HEK293 (cell line): ENCODE measurements around the gene PATL2.
"Not testable (repeated sequence)": the region's sequence is repeated elsewhere in the genome, so short reads cannot be mapped to it uniquely, and the experiment has no call there.

Experiments used
- CTCF ChIA-PET: fragments of 350-600 bp; formaldehyde crosslinking; extraction: SDS; loops from one replicate; lab custom pipeline; 2021; ENCODE audit warnings: antibody characterized with exemption; lab: Yijun Ruan, JAX
- POLR2A ChIA-PET: fragments of 300-600 bp; formaldehyde crosslinking; extraction: SDS; loops from one replicate; lab custom pipeline; 2020; ENCODE audit warnings: antibody characterized with exemption, inconsistent platforms; lab: Yijun Ruan, JAX
- H3K27ac ChIP-seq: fragments of 200-500 bp; sonication (Bioruptor generic); 2 replicates; pipeline ENCODE4 v1.5.1; 2014; ENCODE audit warnings: low read depth, low read length, control low read depth, inconsistent platforms; ENCODE audit errors: extremely low read depth
- H3K36me3 ChIP-seq, 2 experiments: fragments of 200-500 bp in 1 of 2; sonication (Bioruptor generic) in 1 of 2; 1 replicate in 1 of 2; 2 replicates in 1 of 2; pipeline ENCODE4 v1.5.1; 2014 to 2017; ENCODE audit warnings: inconsistent platforms in 2 of 2, low read length in 2 of 2; ENCODE audit not compliant: control insufficient read depth in 2 of 2, insufficient read depth in 1 of 2
- H3K4me1 ChIP-seq: fragments of 200-500 bp; sonication (Bioruptor generic); 2 replicates; pipeline ENCODE4 v1.5.1; 2014; ENCODE audit warnings: mild to moderate bottlenecking, low read length, inconsistent platforms; ENCODE audit not compliant: control insufficient read depth, insufficient read depth
- H3K4me3 ChIP-seq: 2 replicates; pipeline ENCODE4 v1.5.1; 2011; ENCODE audit warnings: low read depth, mild to moderate bottlenecking, control low read depth, low read length, moderate library complexity
- H3K9me3 ChIP-seq: fragments of 200-500 bp; sonication (Bioruptor generic); 2 replicates; pipeline ENCODE4 v1.5.1; 2014; ENCODE audit warnings: low read depth, low read length, inconsistent platforms; ENCODE audit not compliant: control insufficient read depth, insufficient read depth
- GLI2 ChIP-seq: fragments of 450-650 bp; formaldehyde crosslinking; IDR thresholded peaks from 2 replicates; pipeline ENCODE4; 2017; ENCODE audit warnings: missing biosample characterization, missing genetic modification characterization, low read depth, borderline replicate concordance
- SP3 ChIP-seq: fragments of 450-650 bp; formaldehyde crosslinking; IDR thresholded peaks from 2 replicates; pipeline ENCODE4 v1.5.1; 2016; ENCODE audit warnings: missing biosample characterization, missing genetic modification characterization
- TCF7L2 ChIP-seq: IDR thresholded peaks from 2 replicates; pipeline ENCODE4 v1.6.1; 2011; ENCODE audit warnings: low read depth, mild to moderate bottlenecking, inconsistent platforms, low read length, moderate library complexity, borderline replicate concordance
- ZBTB8A ChIP-seq: fragments of 450-650 bp; formaldehyde crosslinking; IDR thresholded peaks from 2 replicates; pipeline ENCODE4 v1.5.1; 2016; ENCODE audit warnings: missing biosample characterization, missing genetic modification characterization
- ZNF146 ChIP-seq: fragments of 450-650 bp; formaldehyde crosslinking; IDR thresholded peaks from 2 replicates; pipeline ENCODE4 v1.5.1; 2016; ENCODE audit warnings: missing biosample characterization, missing genetic modification characterization
- ZNF266 ChIP-seq: fragments of 450-650 bp; formaldehyde crosslinking; IDR thresholded peaks from 2 replicates; pipeline ENCODE4 v1.5.1; 2016; ENCODE audit warnings: missing biosample characterization, missing genetic modification characterization, low read depth
- ZNF280D ChIP-seq: fragments of 450-650 bp; formaldehyde crosslinking; IDR thresholded peaks from 2 replicates; pipeline ENCODE4 v1.5.1; 2016; ENCODE audit warnings: missing biosample characterization, missing genetic modification characterization
- ZNF302 ChIP-seq: fragments of 450-650 bp; formaldehyde crosslinking; IDR thresholded peaks from 2 replicates; pipeline ENCODE4 v1.5.1; 2016; ENCODE audit warnings: missing biosample characterization, missing genetic modification characterization, low read depth
- ZNF391 ChIP-seq: fragments of 450-650 bp; formaldehyde crosslinking; IDR thresholded peaks from 2 replicates; pipeline ENCODE4 v1.5.1; 2016; ENCODE audit warnings: low read depth, missing biosample characterization, missing genetic modification characterization, borderline replicate concordance
- ZNF426 ChIP-seq: fragments of 450-650 bp; formaldehyde crosslinking; IDR thresholded peaks from 2 replicates; pipeline ENCODE4 v1.5.1; 2017; ENCODE audit warnings: missing biosample characterization, missing genetic modification characterization, mild to moderate bottlenecking, inconsistent platforms, moderate library complexity
- ZNF560 ChIP-seq: fragments of 450-650 bp; formaldehyde crosslinking; IDR thresholded peaks from 2 replicates; pipeline ENCODE4 v1.5.1; 2017; ENCODE audit warnings: missing biosample characterization, missing genetic modification characterization, borderline replicate concordance
- TF ChIP-seq, protein P1 (sequence below): fragments of 450-650 bp; formaldehyde crosslinking; IDR thresholded peaks from 2 replicates; pipeline ENCODE4 v1.5.1; 2016; ENCODE audit warnings: missing biosample characterization, missing genetic modification characterization

PATL2 gene

DNA sequence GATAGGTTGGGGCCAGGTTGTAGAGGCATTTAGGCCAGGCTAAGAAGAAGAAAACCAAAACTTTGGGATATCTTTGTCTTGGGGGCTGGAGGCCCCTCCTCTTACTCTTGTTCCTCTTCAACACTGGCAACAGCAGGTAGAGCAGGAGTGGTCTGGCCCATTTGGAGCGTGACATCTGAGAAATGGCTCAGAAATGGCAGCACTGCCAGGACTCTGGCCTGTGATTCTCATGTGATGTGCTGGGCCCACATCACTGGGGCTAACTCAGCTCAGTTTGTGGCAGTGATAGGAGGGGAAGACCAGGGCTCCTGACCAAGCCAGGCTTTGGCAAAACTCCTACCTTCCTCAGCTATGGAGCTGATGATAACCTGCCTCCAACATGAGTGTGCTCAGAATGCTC, 18.5 kb downstream of the PATL2 start:
- TF ChIP-seq ZNF302 (tag by site-specific recombination) (no peak), ZNF391 (tag by site-specific recombination) (no peak), TCF7L2 (no peak), GLI2 (tag by site-specific recombination) (no peak), ZNF426 (tag by site-specific recombination) (no peak), ZBTB8A (tag by site-specific recombination) (no peak), SP3 (tag by site-specific recombination) (no peak), ZNF560 (tag by site-specific recombination) (no peak), ZNF266 (tag by site-specific recombination) (no peak)
- TF ChIP-seq, all 188 proteins: peak for 0
- H3K27ac ChIP-seq: no peak overlapping the region
- ChIA-PET CTCF (interaction anchor here (0.6 kb wide), 1 partner anchor 44 kb away, joined by 3 read pairs; no protein-coding TSS in a partner anchor), POLR2A (no interaction called here)
- H3K36me3 ChIP-seq: no peaks in the 10 kb centered on the region
- no peaks in the 10 kb centered on the region for H3K9me3 ChIP-seq
- H3K4me1 ChIP-seq: no peaks in the 10 kb centered on the region
- H3K4me3 ChIP-seq: no peak overlapping the region

- H3K4me3 ChIP-seq, H3K27ac ChIP-seq, H3K36me3 ChIP-seq, H3K9me3 ChIP-seq, POLR2A ChIA-PET, H3K4me1 ChIP-seq: not testable (repeated sequence)
- CTCF ChIA-PET: interaction anchor here (0.7 to 0.8 kb wide), 2 partner anchors 21 to 39 kb away, joined by 3 to 4 read pairs; partner anchors contain the start of genes B2M and PATL2
Observed at GRCh38 chr15:44690245-44690644, 20.9 kb downstream of the PATL2 start.

DNA sequence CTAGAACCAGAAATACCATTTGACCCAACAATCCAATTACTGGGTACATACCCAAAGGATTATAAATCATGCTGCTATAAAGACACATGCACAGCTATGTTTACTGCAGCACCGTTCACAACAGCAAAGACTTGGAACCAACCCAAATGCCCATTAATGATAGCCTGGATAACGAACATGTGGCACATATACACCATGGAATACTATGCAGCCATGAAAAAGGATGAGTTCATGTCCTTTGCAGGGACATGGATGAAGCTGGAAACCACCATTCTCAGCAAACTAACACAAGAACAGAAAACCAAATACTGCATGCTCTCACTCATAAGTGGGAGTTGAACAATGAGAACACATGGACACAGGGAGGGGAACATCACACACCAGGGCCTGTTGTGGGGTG, 21.8 kb downstream of the PATL2 start:
- CTCF ChIA-PET: interaction anchor here (0.8 kb wide), 1 partner anchor 26 kb away, joined by 3 read pairs; the partner anchor contains the start of gene SPG11

More for the DNA sequence above, 21.8 kb downstream of the PATL2 start:
- H3K27ac ChIP-seq, H3K36me3 ChIP-seq, H3K9me3 ChIP-seq, POLR2A ChIA-PET, H3K4me1 ChIP-seq, H3K4me3 ChIP-seq: not testable (repeated sequence)
- TF ChIP-seq, protein P1, sequence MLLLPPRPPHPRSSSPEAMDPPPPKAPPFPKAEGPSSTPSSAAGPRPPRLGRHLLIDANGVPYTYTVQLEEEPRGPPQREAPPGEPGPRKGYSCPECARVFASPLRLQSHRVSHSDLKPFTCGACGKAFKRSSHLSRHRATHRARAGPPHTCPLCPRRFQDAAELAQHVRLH (tag by site-specific recombination): 0 out of 2 replicates have a peak, but pooled peaks have one; percentile 19
- TF ChIP-seq ZNF146 (peak; percentile 98), ZNF280D (tag by site-specific recombination) (peak; percentile 90; the same call in 1 of the 2 replicates)
